Measurements from ENCODE around the gene DCTN5.

DNA sequence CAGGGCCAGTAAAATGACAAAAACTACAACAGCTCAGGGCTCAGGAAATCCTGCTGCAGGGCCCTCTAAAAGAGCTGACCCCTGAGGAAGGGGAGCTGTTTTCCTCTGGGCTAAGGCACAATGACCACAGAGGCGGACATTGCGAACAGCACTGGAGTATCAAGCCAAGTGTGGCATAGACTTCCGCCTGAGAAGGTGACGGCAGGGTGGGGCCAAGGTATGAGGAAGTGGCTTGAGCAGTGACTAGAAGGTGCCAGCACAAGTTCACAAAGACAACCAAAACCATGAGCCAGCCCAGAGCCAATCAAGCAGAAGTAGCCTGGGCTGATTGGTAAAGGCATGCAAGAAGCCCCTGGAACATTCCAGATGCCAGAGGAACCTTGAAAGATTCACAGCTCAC, 57.8 kb downstream of the DCTN5 start:
- TF ChIP-seq, protein P1, sequence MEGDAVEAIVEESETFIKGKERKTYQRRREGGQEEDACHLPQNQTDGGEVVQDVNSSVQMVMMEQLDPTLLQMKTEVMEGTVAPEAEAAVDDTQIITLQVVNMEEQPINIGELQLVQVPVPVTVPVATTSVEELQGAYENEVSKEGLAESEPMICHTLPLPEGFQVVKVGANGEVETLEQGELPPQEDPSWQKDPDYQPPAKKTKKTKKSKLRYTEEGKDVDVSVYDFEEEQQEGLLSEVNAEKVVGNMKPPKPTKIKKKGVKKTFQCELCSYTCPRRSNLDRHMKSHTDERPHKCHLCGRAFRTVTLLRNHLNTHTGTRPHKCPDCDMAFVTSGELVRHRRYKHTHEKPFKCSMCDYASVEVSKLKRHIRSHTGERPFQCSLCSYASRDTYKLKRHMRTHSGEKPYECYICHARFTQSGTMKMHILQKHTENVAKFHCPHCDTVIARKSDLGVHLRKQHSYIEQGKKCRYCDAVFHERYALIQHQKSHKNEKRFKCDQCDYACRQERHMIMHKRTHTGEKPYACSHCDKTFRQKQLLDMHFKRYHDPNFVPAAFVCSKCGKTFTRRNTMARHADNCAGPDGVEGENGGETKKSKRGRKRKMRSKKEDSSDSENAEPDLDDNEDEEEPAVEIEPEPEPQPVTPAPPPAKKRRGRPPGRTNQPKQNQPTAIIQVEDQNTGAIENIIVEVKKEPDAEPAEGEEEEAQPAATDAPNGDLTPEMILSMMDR (IDR thresholded peaks at IDR 0.05 in 4 of 5, conservative IDR thresholded peaks at IDR 0.05 in 1 of 5): no peak
- TF ChIP-seq POLR2A (IDR thresholded peaks at IDR 0.05): no peak

All from gastrocnemius medialis (tissue), 4 donors.